MG63 (cell line): ENCODE data around the gene ARL15. TPM values are rescaled to one million over a fixed set of nuclear protein-coding genes. Genes with fewer than 3 reads are reported as not detected.

ENCODE experiments used
- DNase-seq: peaks from one replicate; pipeline ENCODE4 v3.0.0-alpha.2; 2020
- H3K27me3 ChIP-seq: fragments of 250-450 bp; sonication (Bioruptor Pico); 2 replicates; pipeline ENCODE4 v1.5.1; 2020; ENCODE audit warnings: mild to moderate bottlenecking, moderate library complexity
- H3K36me3 ChIP-seq: fragments of 250-450 bp; sonication (Bioruptor Pico); 2 replicates; pipeline ENCODE4 v1.5.1; 2020; ENCODE audit warnings: mild to moderate bottlenecking, moderate library complexity
- H3K4me3 ChIP-seq: fragments of 250-450 bp; sonication (Bioruptor Pico); 2 replicates; pipeline ENCODE4 v1.5.1; 2020; ENCODE audit warnings: mild to moderate bottlenecking, moderate library complexity
- H3K9me3 ChIP-seq: fragments of 250-450 bp; sonication (Bioruptor Pico); 2 replicates; pipeline ENCODE4 v1.5.1; 2020; ENCODE audit warnings: mild to moderate bottlenecking, moderate library complexity
- total RNA-seq: library from RNA; depleted of rRNA; stranded (reverse); fragments of >200 nt; shearing (Covaris generic); gene quantifications from 2 replicates; pipeline ENCODE4 v1.2.3, GENCODE V29; 2014; ENCODE audit warnings: low replicate concordance

The ARL15 gene
- total RNA-seq, 1 experiment from 2014 or later: 5.8 TPM

- H3K27me3 ChIP-seq: no peaks in the 10 kb centered on the region
- no peaks in the 10 kb centered on the region for H3K9me3 ChIP-seq
- no peak for DNase-seq
- H3K4me3 ChIP-seq: no peak overlapping the region
- H3K36me3 ChIP-seq: no peaks in the 10 kb centered on the region
These were observed 361.8 kb downstream of the ARL15 start for GRCh38 chr5:53948598-53948997.

DNA sequence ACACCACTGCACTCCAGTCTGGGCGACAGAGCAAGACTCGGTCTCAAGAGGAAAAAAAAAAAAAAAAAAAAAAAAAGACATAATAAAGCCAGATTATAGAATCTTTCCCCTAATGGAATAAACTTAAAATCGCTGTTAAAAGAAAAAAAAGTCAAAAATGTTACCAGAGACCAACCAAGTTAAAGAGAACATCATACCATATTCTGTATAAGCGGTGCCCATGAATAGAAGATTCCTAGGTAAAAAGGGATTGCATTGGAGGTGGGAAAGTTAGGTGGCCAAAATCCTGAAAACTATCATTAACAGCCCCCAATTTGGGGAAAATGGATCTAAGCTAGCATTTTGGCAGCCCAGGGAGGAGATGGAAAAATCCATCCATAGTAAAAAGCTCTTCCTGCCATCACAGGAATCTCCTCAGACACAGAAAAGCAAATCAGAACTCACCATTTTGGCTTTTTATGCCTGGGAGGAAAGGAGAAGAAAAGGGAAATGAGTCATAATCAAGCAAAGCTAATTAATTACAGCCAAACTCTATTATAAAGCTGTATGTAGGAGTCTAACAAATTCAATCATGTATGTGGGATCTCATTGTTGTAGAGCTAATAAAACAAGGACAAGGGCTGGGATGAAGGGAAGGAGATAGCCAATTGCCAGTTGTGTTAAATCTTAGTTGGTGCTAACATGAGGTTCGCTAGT lies 363.8 kb downstream of the ARL15 start:
- no peaks in the 10 kb centered on the region for H3K36me3 ChIP-seq

DNA sequence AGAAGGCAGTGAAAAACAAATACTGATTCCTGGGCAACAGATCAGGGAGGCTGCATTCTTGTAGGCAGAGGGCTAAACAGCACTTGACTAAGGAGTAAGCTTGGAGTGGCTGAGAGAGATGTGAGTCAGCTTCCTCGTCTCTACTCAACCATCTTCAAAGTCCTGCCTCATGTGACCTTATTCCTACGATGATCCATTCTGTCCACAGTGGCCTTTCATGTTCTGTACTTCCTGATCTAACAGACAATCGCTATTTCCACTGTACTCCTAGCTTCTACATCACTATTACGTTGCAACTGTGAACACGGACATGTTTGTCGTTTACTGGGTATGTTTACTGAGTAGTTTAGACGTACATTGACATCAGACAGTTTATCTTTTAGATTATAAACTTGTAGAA lies 365.4 kb downstream of the ARL15 start:
- Histone ChIP-seq H3K4me3 (no peak overlapping the region), H3K36me3 (no peaks in the 10 kb centered on the region), H3K27me3 (no peaks in the 10 kb centered on the region), H3K9me3 (no peaks in the 10 kb centered on the region)
- no peak for DNase-seq

More for the DNA sequence above, 363.8 kb downstream of the ARL15 start:
- Histone ChIP-seq H3K27me3 (no peaks in the 10 kb centered on the region), H3K9me3 (no peaks in the 10 kb centered on the region), H3K4me3 (no peak overlapping the region)
- no peak for DNase-seq

DNA sequence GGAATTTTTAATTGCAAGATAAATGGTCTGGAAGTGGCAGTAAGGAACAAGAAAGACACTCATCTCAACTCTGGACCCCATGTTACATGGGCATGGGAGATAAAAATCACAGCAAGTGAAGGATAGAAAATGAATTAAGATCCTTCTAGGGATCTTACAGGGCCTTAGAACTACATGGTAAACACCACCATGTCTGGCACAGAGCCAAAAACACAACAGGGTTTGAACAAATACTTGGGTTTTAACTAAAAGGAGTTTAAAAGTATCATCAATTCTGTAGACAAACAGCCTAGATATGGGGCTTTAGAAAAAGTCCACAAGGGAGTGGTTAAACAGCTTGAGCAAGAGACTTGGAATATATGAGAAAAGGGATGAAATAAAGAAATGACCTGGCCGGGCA lies 366.4 kb downstream of the ARL15 start:
- no peaks in the 10 kb centered on the region for H3K9me3 ChIP-seq
- H3K36me3 ChIP-seq: no peaks in the 10 kb centered on the region
- H3K4me3 ChIP-seq: no peak overlapping the region
- H3K27me3 ChIP-seq: no peaks in the 10 kb centered on the region
- no peak for DNase-seq

DNA sequence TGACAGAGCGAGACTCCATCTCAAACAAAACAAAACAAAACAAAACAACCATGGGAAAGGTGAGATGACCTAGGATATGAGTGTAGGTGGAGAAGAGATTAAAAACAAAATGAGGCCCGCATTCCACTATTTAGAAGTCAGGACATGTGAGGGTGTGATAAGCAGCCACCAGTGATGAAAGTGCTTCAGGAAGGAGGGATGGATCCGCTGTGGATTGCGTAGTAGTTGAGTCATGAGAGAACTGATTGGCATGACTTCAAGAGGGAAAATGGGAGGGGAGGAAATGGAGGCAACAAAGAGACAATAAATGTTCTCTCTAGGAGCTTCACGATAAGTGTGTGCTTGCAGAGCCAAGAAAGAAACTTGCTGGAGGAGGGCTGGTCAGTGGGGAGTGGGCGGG lies 367.6 kb downstream of the ARL15 start:
- no peak overlapping the region for H3K4me3 ChIP-seq
- no peaks in the 10 kb centered on the region for H3K27me3 ChIP-seq
- no peaks in the 10 kb centered on the region for H3K9me3 ChIP-seq
- H3K36me3 ChIP-seq: no peaks in the 10 kb centered on the region
- DNase-seq: no peak

- no peaks in the 10 kb centered on the region for H3K27me3 ChIP-seq
- no peaks in the 10 kb centered on the region for H3K9me3 ChIP-seq
- no peak overlapping the region for H3K4me3 ChIP-seq
- no peak for DNase-seq
- H3K36me3 ChIP-seq: no peaks in the 10 kb centered on the region
These were observed 369.5 kb downstream of the ARL15 start for GRCh38 chr5:53940921-53941320.

DNA sequence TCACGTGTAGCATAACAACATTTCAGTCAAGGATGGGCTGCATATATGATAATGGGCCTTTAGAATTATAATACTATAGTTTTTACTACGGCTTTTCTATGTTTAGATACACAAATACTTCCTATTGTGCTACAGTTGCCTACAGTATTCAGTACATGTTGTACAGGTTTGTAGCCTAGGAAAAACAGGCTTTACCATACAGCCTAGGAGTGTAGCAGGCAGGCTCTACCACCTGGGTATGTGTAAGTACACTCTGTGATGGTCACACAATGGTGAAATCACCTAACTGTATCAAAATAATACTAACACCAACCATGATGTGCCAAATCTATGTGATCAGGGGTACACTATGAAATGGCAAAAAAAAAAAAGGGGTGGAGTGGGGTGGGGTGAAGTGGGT lies 372.9 kb downstream of the ARL15 start:
- Histone ChIP-seq H3K27me3 (no peaks in the 10 kb centered on the region), H3K36me3 (no peaks in the 10 kb centered on the region), H3K4me3 (no peak overlapping the region), H3K9me3 (no peaks in the 10 kb centered on the region)
- no peak for DNase-seq

GRCh38 chr5:53936481-53937352 lies 373.7 kb downstream of the ARL15 start:
- Histone ChIP-seq H3K27me3 (no peaks in the 10 kb centered on the region), H3K4me3 (no peak overlapping the region), H3K9me3 (no peaks in the 10 kb centered on the region), H3K36me3 (no peaks in the 10 kb centered on the region)
- DNase-seq: no peak

DNA sequence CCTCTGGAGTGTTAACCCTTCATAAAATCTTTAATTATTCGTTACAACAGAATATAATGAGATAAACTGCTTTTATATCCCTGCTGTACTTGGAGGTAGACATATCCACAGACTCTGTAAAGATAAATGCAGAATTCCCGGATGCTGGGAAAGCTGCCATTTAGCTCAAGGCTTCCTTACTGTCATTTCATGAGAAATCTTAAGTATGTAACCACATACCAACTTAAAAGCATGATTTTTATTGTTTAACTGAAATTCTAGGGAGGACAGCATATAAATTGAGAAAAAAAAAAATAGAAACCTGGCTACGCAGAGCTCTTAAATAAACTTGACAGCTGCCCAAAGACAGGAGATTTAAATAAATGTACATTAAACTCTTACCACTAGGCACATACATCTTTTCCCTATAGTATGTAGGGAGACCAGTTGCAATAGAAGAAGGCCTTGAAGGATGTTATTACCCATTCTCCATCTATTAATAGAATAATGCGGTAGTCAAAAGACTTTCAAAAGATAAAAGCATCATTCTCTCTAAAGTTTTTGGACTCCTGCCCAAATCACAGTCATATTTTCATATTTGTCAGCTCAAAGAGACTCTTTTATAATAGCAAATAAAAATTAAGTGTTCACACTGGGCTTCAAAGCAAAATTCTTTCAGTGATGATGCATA lies 376.1 kb downstream of the ARL15 start:
- no peaks in the 10 kb centered on the region for H3K36me3 ChIP-seq
- no peak overlapping the region for H3K4me3 ChIP-seq
- peak; percentile 19 for DNase-seq
- H3K9me3 ChIP-seq: no peaks in the 10 kb centered on the region
- no peaks in the 10 kb centered on the region for H3K27me3 ChIP-seq

GRCh38 chr5:53932351-53932750 lies 378.0 kb downstream of the ARL15 start:
- Histone ChIP-seq H3K4me3 (no peak overlapping the region), H3K27me3 (no peaks in the 10 kb centered on the region), H3K9me3 (no peaks in the 10 kb centered on the region), H3K36me3 (no peaks in the 10 kb centered on the region)
- DNase-seq: no peak

GRCh38 chr5:53930457-53930856 lies 379.9 kb downstream of the ARL15 start:
- Histone ChIP-seq H3K27me3 (no peaks in the 10 kb centered on the region), H3K9me3 (no peaks in the 10 kb centered on the region), H3K4me3 (no peak overlapping the region), H3K36me3 (no peaks in the 10 kb centered on the region)
- no peak for DNase-seq

DNA sequence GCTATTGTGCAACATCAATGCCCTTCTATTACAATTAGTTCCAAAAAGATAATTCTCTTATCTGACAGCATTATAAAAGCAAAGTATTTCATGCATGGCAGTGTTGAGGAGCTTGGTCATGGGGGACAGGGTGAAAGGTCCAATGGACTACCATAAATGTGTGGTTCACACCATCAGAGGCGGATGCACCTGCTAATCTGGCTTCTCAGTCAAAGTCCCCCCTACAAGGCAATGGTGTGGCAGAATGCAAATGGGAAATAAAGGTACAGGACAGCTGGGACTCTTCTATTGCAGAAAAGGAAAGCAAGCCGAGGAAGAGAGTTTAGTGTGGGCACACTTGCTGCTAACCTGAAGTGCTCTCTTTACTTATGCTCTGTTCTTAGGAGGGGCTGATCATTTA lies 380.8 kb downstream of the ARL15 start:
- H3K27me3 ChIP-seq: no peaks in the 10 kb centered on the region
- H3K4me3 ChIP-seq: no peak overlapping the region
- H3K9me3 ChIP-seq: no peaks in the 10 kb centered on the region
- DNase-seq: no peak
- no peaks in the 10 kb centered on the region for H3K36me3 ChIP-seq

- no peaks in the 10 kb centered on the region for H3K9me3 ChIP-seq
These were observed 381.2 kb downstream of the ARL15 start for GRCh38 chr5:53929152-53929551.

DNA sequence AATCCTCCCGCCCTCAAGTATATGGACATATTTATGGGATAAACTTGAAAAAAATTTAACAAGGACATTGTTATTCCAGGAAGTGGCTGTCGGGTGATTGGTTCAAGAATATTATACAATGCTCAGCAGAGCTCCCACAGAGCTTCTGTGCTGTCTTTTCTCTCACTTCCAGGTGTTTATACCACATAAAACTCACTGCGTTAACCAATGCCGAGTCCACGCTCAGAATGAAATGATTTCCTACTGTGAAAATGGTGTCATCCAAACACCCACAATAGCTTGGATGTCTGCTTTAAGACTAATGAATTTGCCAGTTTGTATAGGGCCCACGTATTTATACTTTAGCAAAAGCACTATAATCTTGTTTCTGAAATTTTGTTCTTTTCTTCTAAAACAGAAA lies 381.7 kb downstream of the ARL15 start:
- H3K9me3 ChIP-seq: no peaks in the 10 kb centered on the region
- H3K36me3 ChIP-seq: no peaks in the 10 kb centered on the region
- H3K27me3 ChIP-seq: no peaks in the 10 kb centered on the region
- DNase-seq: no peak
- no peak overlapping the region for H3K4me3 ChIP-seq

More at GRCh38 chr5:53929152-53929551, 381.2 kb downstream of the ARL15 start:
- DNase-seq: no peak
- H3K36me3 ChIP-seq: no peaks in the 10 kb centered on the region
- no peaks in the 10 kb centered on the region for H3K27me3 ChIP-seq
- no peak overlapping the region for H3K4me3 ChIP-seq

DNA sequence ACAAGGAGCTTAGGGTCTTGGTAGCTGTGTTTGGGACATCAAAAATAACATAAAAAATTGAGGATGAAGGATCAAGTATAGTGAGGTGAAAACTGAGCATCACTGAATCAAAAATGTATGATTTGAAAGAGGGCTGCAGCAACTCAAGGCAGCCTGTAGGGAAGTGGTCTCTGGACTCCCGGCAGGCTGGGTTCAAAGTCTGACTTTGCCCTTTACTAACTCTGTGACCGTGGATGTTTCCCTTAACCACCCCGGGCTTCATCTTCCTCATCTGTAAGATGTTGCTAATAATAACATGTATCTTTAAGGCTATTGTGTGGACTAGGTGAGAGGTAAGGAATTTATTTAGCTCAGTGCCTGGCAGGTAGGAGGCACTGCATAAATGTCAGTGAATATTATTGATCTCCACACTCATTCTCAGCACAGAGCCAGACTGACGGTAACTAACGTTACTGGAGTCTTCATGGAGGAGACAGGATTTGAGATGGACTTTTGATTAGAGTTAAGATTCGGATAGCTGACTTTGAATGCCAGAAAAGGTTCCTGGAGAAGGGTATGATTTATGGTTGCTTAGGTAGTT lies 382.6 kb downstream of the ARL15 start:
- Histone ChIP-seq H3K36me3 (no peaks in the 10 kb centered on the region), H3K4me3 (no peak overlapping the region), H3K9me3 (no peaks in the 10 kb centered on the region), H3K27me3 (no peaks in the 10 kb centered on the region)
- DNase-seq: no peak

- Histone ChIP-seq H3K36me3 (no peaks in the 10 kb centered on the region), H3K27me3 (no peaks in the 10 kb centered on the region), H3K4me3 (no peak overlapping the region), H3K9me3 (no peaks in the 10 kb centered on the region)
- no peak for DNase-seq
These were observed 384.3 kb downstream of the ARL15 start for GRCh38 chr5:53926026-53926425.

DNA sequence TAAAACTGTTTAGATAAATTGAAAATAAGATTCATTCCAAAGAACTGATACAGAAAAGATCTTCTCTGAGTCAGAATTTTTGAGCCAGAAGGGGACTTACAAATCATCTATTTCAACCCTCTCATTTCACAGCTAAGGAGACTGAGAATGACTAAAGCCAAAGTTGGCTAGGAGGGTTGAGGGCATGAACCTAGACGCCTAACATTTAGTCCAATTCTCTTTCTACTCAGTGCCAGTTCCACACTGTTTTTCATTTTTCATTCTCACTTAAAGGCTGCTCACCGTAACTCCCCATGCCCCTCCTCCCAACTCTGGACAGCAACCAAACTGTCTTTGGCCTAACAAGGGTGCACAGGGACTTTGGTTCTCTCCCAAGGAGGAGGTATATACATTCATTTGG lies 386.0 kb downstream of the ARL15 start:
- H3K36me3 ChIP-seq: no peaks in the 10 kb centered on the region
- DNase-seq: peak; percentile 77
- no peaks in the 10 kb centered on the region for H3K27me3 ChIP-seq
- no peaks in the 10 kb centered on the region for H3K9me3 ChIP-seq
- no peak overlapping the region for H3K4me3 ChIP-seq
